HG03066 (cell line): ENCODE data around the gene MVK.

Source experiments
- ATAC-seq: cut with Tn5 transposase; IDR thresholded peaks from one replicate; pipeline ENCODE4 v1.9.1; 2021; ENCODE audit warnings: low read depth; ENCODE audit not compliant: unreplicated experiment

Gene MVK

GRCh38 chr12:109605016-109605415 is 31.4 kb downstream of the MVK start:
- ATAC-seq: no peak

- ATAC-seq: no peak
Measured at GRCh38 chr12:109605599-109606228, 32.1 kb downstream of the MVK start.

GRCh38 chr12:109606320-109607028 is 32.9 kb downstream of the MVK start:
- no peak for ATAC-seq

GRCh38 chr12:109607618-109608017 is 34.0 kb downstream of the MVK start:
- ATAC-seq: no peak

- no peak for ATAC-seq
Measured at GRCh38 chr12:109608270-109608669, 34.7 kb downstream of the MVK start.

GRCh38 chr12:109608793-109609192 is 35.2 kb downstream of the MVK start:
- no peak for ATAC-seq

- no peak for ATAC-seq
Measured at GRCh38 chr12:109609342-109609741, 35.7 kb downstream of the MVK start.

- ATAC-seq: no peak
Measured at GRCh38 chr12:109610523-109610922, 36.9 kb downstream of the MVK start.

- no peak for ATAC-seq
Measured at GRCh38 chr12:109611223-109611622, 37.6 kb downstream of the MVK start.

- ATAC-seq: no peak
Measured at GRCh38 chr12:109612003-109612402, 38.4 kb downstream of the MVK start.

GRCh38 chr12:109612975-109613502 is 39.4 kb downstream of the MVK start:
- no peak for ATAC-seq

- no peak for ATAC-seq
Measured at GRCh38 chr12:109613649-109614455, 40.3 kb downstream of the MVK start.

- no peak for ATAC-seq
Measured at GRCh38 chr12:109615556-109616229, 42.1 kb downstream of the MVK start.

GRCh38 chr12:109617491-109617890 is 43.9 kb downstream of the MVK start:
- no peak for ATAC-seq

- ATAC-seq: no peak
Measured at GRCh38 chr12:109618082-109618481, 44.5 kb downstream of the MVK start.

- ATAC-seq: no peak
Measured at GRCh38 chr12:109619002-109619604, 45.5 kb downstream of the MVK start.

GRCh38 chr12:109621211-109621694 is 47.7 kb downstream of the MVK start:
- no peak for ATAC-seq

- ATAC-seq: no peak
Measured at GRCh38 chr12:109621901-109622364, 48.3 kb downstream of the MVK start.

GRCh38 chr12:109624467-109624866 is 50.9 kb downstream of the MVK start:
- no peak for ATAC-seq

GRCh38 chr12:109625131-109625559 is 51.6 kb downstream of the MVK start:
- ATAC-seq: no peak
